HepG2 (cell line): Measurements from ENCODE around the gene MYH15. TPM values are rescaled to one million over a fixed set of nuclear protein-coding genes. Genes with fewer than 3 reads are reported as not detected.

ENCODE experiments used
- CSRNP1 ChIP-seq: sonication (generic); formaldehyde crosslinking; IDR thresholded peaks from 2 replicates; pipeline ENCODE4 v1.8.1; 2023; ENCODE audit warnings: mild to moderate bottlenecking, missing genetic modification reagents
- HINFP ChIP-seq: sonication (generic); formaldehyde crosslinking; IDR thresholded peaks from 2 replicates; pipeline ENCODE4 v1.4.0; 2020; ENCODE audit warnings: low read depth, mild to moderate bottlenecking, missing genetic modification reagents
- JDP2 ChIP-seq: sonication (generic); formaldehyde crosslinking; IDR thresholded peaks from 2 replicates; pipeline ENCODE4 v1.8.1; 2022; ENCODE audit warnings: missing genetic modification reagents, borderline replicate concordance
- KDM3A ChIP-seq: IDR thresholded peaks from 2 replicates; pipeline ENCODE4 v1.6.1; 2018; ENCODE audit warnings: low read depth, missing compliant biosample characterization
- KLF12 ChIP-seq: sonication (generic); formaldehyde crosslinking; IDR thresholded peaks from 2 replicates; pipeline ENCODE4 v1.4.0; 2020; ENCODE audit warnings: missing genetic modification reagents, borderline replicate concordance
- MED8 ChIP-seq: sonication (generic); formaldehyde crosslinking; IDR thresholded peaks from 2 replicates; pipeline ENCODE4 v1.8.1; 2023; ENCODE audit warnings: mild to moderate bottlenecking, missing genetic modification reagents; ENCODE audit not compliant: insufficient replicate concordance
- RERE ChIP-seq: IDR thresholded peaks from 2 replicates; pipeline ENCODE4 v1.6.1; 2016; ENCODE audit warnings: low read depth, missing genetic modification reagents, missing compliant biosample characterization
- SOX5 ChIP-seq: IDR thresholded peaks from 2 replicates; pipeline ENCODE4 v1.6.1; 2016; ENCODE audit warnings: borderline replicate concordance
- USF2 ChIP-seq, 2 experiments: sonication (generic) in 1 of 2; formaldehyde crosslinking in 1 of 2; IDR thresholded peaks; 2 replicates each; pipeline versions ENCODE4 v1.5.1 to v1.6.1; 2011 to 2020; ENCODE audit warnings: borderline replicate concordance in 1 of 2, low read depth in 1 of 2, low read length in 1 of 2, mild to moderate bottlenecking in 1 of 2, missing genetic modification reagents in 1 of 2, moderate library complexity in 1 of 2
- ZNF468 ChIP-seq: sonication (generic); formaldehyde crosslinking; IDR thresholded peaks from 2 replicates; pipeline ENCODE4 v1.8.0; 2022; ENCODE audit warnings: mild to moderate bottlenecking, moderate library complexity, missing genetic modification reagents
- ZNF543 ChIP-seq: sonication (generic); formaldehyde crosslinking; IDR thresholded peaks from 2 replicates; pipeline ENCODE4 v1.4.0; 2020; ENCODE audit warnings: mild to moderate bottlenecking, missing genetic modification reagents
- ZNF598 ChIP-seq: sonication (generic); formaldehyde crosslinking; IDR thresholded peaks from 2 replicates; pipeline ENCODE4 v1.5.1; 2020; ENCODE audit warnings: mild to moderate bottlenecking, missing genetic modification reagents, borderline replicate concordance
- polyA plus RNA-seq, 8 experiments: library from polyadenylated mRNA; depleted of rRNA in 3 of 8; stranded (reverse) in 7 of 8; unstranded in 1 of 8; fragments of >200 nt; fragmentation: Illumina TruSeq in 4 of 8; extraction: Trizol in 4 of 8; gene quantifications; 2 replicates each; pipeline versions ENCODE4 v1.2.1 to v1.2.3, GENCODE V29; 2011 to 2016; ENCODE audit warnings: low read depth in 4 of 8, missing spikeins in 1 of 8, mixed read lengths in 1 of 8; ENCODE audit not compliant: insufficient read depth in 1 of 8
- total RNA-seq, 5 experiments: library from RNA; depleted of rRNA; stranded (reverse); fragments of >200 nt; fragmentation: Illumina TruSeq; extraction: Trizol; gene quantifications; 2 replicates each; pipeline ENCODE4 v1.2.3, GENCODE V29; 2016; ENCODE audit warnings: low read depth in 1 of 5
- TF ChIP-seq, protein P1 (sequence below): sonication (generic); formaldehyde crosslinking; IDR thresholded peaks from 2 replicates; pipeline ENCODE4 v1.4.0; 2020; ENCODE audit warnings: missing genetic modification reagents
- TF ChIP-seq, protein P2 (sequence below): IDR thresholded peaks from 2 replicates; pipeline ENCODE4 v1.6.1; 2016; ENCODE audit warnings: low read depth, control low read depth

The MYH15 gene
- total and polyA plus RNA-seq, 2 of the 13 experiments (the other 11 are each of a cell fraction or from before 2014, with no cell fraction given), result 0.03 to 0.09 TPM

DNA sequence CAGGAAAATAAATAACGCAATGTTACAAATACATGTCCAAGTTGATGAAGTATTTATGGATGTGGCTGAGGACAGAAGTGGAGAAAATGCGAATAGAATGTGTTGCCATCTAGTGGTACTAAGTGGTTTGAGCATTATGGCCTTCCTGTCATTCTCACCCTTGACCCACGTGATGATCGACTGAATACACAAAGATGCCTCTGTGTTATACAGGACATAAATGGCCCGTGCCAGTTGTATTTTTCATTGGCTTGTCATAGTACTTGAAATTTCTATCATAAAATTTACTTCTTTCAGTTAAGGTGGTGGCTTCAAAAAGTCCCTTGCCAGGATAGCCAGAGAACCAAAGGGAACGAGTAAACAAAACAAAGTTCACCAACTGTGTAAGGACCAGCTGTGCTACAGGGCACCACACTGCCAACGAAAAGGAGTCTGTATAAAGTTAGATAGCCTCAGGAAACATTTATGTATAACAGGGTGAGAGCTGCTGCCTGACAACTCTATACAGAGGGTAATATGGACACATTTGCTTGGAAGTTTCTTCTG is 103.7 kb downstream of the MYH15 start (continued):
- TF ChIP-seq, protein P1, sequence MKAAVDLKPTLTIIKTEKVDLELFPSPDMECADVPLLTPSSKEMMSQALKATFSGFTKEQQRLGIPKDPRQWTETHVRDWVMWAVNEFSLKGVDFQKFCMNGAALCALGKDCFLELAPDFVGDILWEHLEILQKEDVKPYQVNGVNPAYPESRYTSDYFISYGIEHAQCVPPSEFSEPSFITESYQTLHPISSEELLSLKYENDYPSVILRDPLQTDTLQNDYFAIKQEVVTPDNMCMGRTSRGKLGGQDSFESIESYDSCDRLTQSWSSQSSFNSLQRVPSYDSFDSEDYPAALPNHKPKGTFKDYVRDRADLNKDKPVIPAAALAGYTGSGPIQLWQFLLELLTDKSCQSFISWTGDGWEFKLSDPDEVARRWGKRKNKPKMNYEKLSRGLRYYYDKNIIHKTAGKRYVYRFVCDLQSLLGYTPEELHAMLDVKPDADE (CRISPR knock-in tag), result no peak
- no peak for TF ChIP-seq HINFP (CRISPR knock-in tag)
- TF ChIP-seq USF2 (IDR thresholded peaks at IDR 0.05; ENCODE audit: low read depth, low read length), result peak; percentile 85
- TF ChIP-seq USF2 (CRISPR knock-in tag; IDR thresholded peaks at IDR 0.05; ENCODE audit: borderline replicate concordance), result peak; percentile 78; the same call in 1 of the 2 replicates
- no peak for TF ChIP-seq ZNF543 (CRISPR knock-in tag)
- TF ChIP-seq RERE (CRISPR knock-in tag), result no peak
- no peak for TF ChIP-seq MED8
- TF ChIP-seq JDP2, result no peak
- TF ChIP-seq ZNF468 (CRISPR knock-in tag), result no peak
- 0 out of 2 replicates have a peak, but pooled peaks have one; percentile 25 for TF ChIP-seq SOX5 (CRISPR knock-in tag)
- TF ChIP-seq KDM3A, result no peak
- TF ChIP-seq, protein P2, sequence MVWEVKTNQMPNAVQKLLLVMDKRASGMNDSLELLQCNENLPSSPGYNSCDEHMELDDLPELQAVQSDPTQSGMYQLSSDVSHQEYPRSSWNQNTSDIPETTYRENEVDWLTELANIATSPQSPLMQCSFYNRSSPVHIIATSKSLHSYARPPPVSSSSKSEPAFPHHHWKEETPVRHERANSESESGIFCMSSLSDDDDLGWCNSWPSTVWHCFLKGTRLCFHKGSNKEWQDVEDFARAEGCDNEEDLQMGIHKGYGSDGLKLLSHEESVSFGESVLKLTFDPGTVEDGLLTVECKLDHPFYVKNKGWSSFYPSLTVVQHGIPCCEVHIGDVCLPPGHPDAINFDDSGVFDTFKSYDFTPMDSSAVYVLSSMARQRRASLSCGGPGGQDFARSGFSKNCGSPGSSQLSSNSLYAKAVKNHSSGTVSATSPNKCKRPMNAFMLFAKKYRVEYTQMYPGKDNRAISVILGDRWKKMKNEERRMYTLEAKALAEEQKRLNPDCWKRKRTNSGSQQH, result no peak
- no peak for TF ChIP-seq ZNF598
- TF ChIP-seq CSRNP1, result no peak
- no peak for TF ChIP-seq KLF12 (CRISPR knock-in tag)
